ENCODE data around the gene MYO5C. TPM values are rescaled to one million over a fixed set of nuclear protein-coding genes. Genes with fewer than 3 reads are reported as not detected.

MYO5C gene
- total RNA-seq (41.6 TPM), polyA plus RNA-seq (ENCODE audit: insufficient read depth, low read depth, low replicate concordance) (4.6 TPM)
- long read RNA-seq, donor 1, result 0 reads
- long read RNA-seq, donor 2, result 0 reads
- long read RNA-seq, donor 3, result 0 reads
- long read RNA-seq, donor 4, result 0 reads
- long read RNA-seq, donor 5, result 0 reads
- long read RNA-seq, donor 6, result 0 reads
- long read RNA-seq, donor 7, full-length matches to known transcripts, result 3 of 25 reads
- long read RNA-seq, donor 7, partial matches to known transcripts, result 15 of 25 reads
- long read RNA-seq, donor 7, other reads (novel, unspliced or antisense), result 7 of 25 reads
- long read RNA-seq, donor 8, result 0 reads
- long read RNA-seq, donor 9, result 0 reads
- long read RNA-seq, donor 10, result 0 reads

GRCh38 chr15:52295421-52296001 lies at the start of gene MYO5C:
Gene MYO5C (minus strand): TSS chr15:52295804. CDS start chr15:52295636, 168 bp downstream.
- TF ChIP-seq CTCF (IDR thresholded peaks at IDR 0.05; ENCODE audit: borderline replicate concordance, extremely low read depth, insufficient read depth), result no peak
- no peaks in the 10 kb centered on the region for H3K36me3 ChIP-seq (ENCODE audit: control insufficient read depth in 2 of 3, insufficient read depth in 3 of 3, low read length in 3 of 3)
- H3K9me3 ChIP-seq (ENCODE audit: control insufficient read depth in 2 of 3, insufficient read depth in 1 of 3, low read length in 3 of 3), result no peaks in the 10 kb centered on the region
- FAIRE-seq, result no peak
- H3K27me3 ChIP-seq (ENCODE audit: control insufficient read depth, insufficient read depth, low read length), result no peaks in the 10 kb centered on the region
- H3K4me3 ChIP-seq (ENCODE audit: low read length in 3 of 3), result peak within 1 kb of the TSS; percentile 44 to 54 (median 51)
- peak within 1 kb of the TSS; percentile 41 to 61 for H3K27ac ChIP-seq (ENCODE audit: low read depth in 2 of 2, low read length in 2 of 2)
- H3K9ac ChIP-seq (ENCODE audit: low read length in 3 of 3), result peak within 1 kb of the TSS in 2 of 3 donors; percentile 29 to 79
- intact Hi-C loops (cut with DNase I), result no loop called here
- H3K4me1 ChIP-seq (ENCODE audit: control insufficient read depth in 2 of 3, insufficient read depth in 2 of 3, low read depth in 1 of 3, low read length in 3 of 3), result peaks cover 0 to 10% (median 4%) of the 10 kb centered on the region in 3 donors
- peak; percentile 87 to 95 (median 90) for DNase-seq

GRCh38 chr15:52344592-52344991 lies 49.0 kb upstream of the MYO5C start:
- Histone ChIP-seq H3K27ac (ENCODE audit: low read depth in 2 of 2, low read length in 2 of 2) (no peak overlapping the region), H3K9me3 (ENCODE audit: control insufficient read depth in 2 of 3, insufficient read depth in 1 of 3, low read length in 3 of 3) (no peaks in the 10 kb centered on the region), H3K4me1 (ENCODE audit: control insufficient read depth in 2 of 3, insufficient read depth in 2 of 3, low read depth in 1 of 3, low read length in 3 of 3) (no peaks in the 10 kb centered on the region), H3K36me3 (ENCODE audit: control insufficient read depth in 2 of 3, insufficient read depth in 3 of 3, low read length in 3 of 3) (peaks cover 0 to 5% (median 0%) of the 10 kb centered on the region in 3 donors), H3K9ac (ENCODE audit: low read length in 3 of 3) (no peak overlapping the region), H3K4me3 (ENCODE audit: low read length in 3 of 3) (no peak overlapping the region), H3K27me3 (ENCODE audit: control insufficient read depth, insufficient read depth, low read length) (no peaks in the 10 kb centered on the region)
- TF ChIP-seq CTCF (IDR thresholded peaks at IDR 0.05; ENCODE audit: borderline replicate concordance, extremely low read depth, insufficient read depth), result no peak
- no peak for FAIRE-seq
- DNase-seq, result no peak
- intact Hi-C loops (cut with DNase I), result no loop called here

- no peak overlapping the region for H3K4me3 ChIP-seq (ENCODE audit: low read length in 3 of 3)
- DNase-seq (no peak), FAIRE-seq (no peak)
- H3K36me3 ChIP-seq (ENCODE audit: control insufficient read depth in 2 of 3, insufficient read depth in 3 of 3, low read length in 3 of 3), result peaks cover 0 to 2% (median 0%) of the 10 kb centered on the region in 3 donors
- intact Hi-C loops (cut with DNase I), result no loop called here
- no peak overlapping the region for H3K9ac ChIP-seq (ENCODE audit: low read length in 3 of 3)
- no peak overlapping the region for H3K27ac ChIP-seq (ENCODE audit: low read depth in 2 of 2, low read length in 2 of 2)
- TF ChIP-seq CTCF (IDR thresholded peaks at IDR 0.05; ENCODE audit: borderline replicate concordance, extremely low read depth, insufficient read depth), result no peak
- no peaks in the 10 kb centered on the region for H3K27me3 ChIP-seq (ENCODE audit: control insufficient read depth, insufficient read depth, low read length)
- H3K4me1 ChIP-seq (ENCODE audit: control insufficient read depth in 2 of 3, insufficient read depth in 2 of 3, low read depth in 1 of 3, low read length in 3 of 3), result no peaks in the 10 kb centered on the region
- H3K9me3 ChIP-seq (ENCODE audit: control insufficient read depth in 2 of 3, insufficient read depth in 1 of 3, low read length in 3 of 3), result no peaks in the 10 kb centered on the region
Observed at GRCh38 chr15:52343831-52344230, 48.2 kb upstream of the MYO5C start.
